ENCODE data around the gene SYP. TPM values are rescaled to one million over a fixed set of nuclear protein-coding genes. Genes with fewer than 3 reads are reported as not detected.

The SYP gene
- total RNA-seq, 1 donor from 2014 or later: 1.5 TPM

- Mint-ChIP-seq H3K4me1 (ENCODE audit: low read depth) (no peaks in the 10 kb centered on the region), H3K36me3 (ENCODE audit: low read depth) (no peaks in the 10 kb centered on the region), H3K9me3 (ENCODE audit: low read depth) (peaks cover 18% of the 10 kb centered on the region), H3K4me3 (ENCODE audit: unreplicated experiment) (no peak overlapping the region), H3K27ac (ENCODE audit: unreplicated experiment) (no peak overlapping the region), H3K27me3 (ENCODE audit: low read depth) (peaks cover 1% of the 10 kb centered on the region)
- no peak for DNase-seq (ENCODE audit: low spot score)
- TF ChIP-seq CTCF (IDR thresholded peaks at IDR 0.05): no peak
These were observed 12.2 kb upstream of the SYP start for GRCh38 chrX:49212209-49212608.

- DNase-seq (ENCODE audit: low spot score): peak; percentile 57
- H3K36me3 Mint-ChIP-seq (ENCODE audit: low read depth): no peaks in the 10 kb centered on the region
- no peak for TF ChIP-seq CTCF (IDR thresholded peaks at IDR 0.05)
- no peak overlapping the region for H3K27ac Mint-ChIP-seq (ENCODE audit: unreplicated experiment)
- H3K9me3 Mint-ChIP-seq (ENCODE audit: low read depth): peaks cover 18% of the 10 kb centered on the region
- no peak overlapping the region for H3K4me3 Mint-ChIP-seq (ENCODE audit: unreplicated experiment)
- no peaks in the 10 kb centered on the region for H3K4me1 Mint-ChIP-seq (ENCODE audit: low read depth)
- no peaks in the 10 kb centered on the region for H3K27me3 Mint-ChIP-seq (ENCODE audit: low read depth)
These were observed 11.1 kb upstream of the SYP start for GRCh38 chrX:49211074-49211473.

- no peak overlapping the region for H3K27ac Mint-ChIP-seq (ENCODE audit: unreplicated experiment)
- no peaks in the 10 kb centered on the region for H3K4me1 Mint-ChIP-seq (ENCODE audit: low read depth)
- H3K4me3 Mint-ChIP-seq (ENCODE audit: unreplicated experiment): no peak overlapping the region
- peaks cover 18% of the 10 kb centered on the region for H3K9me3 Mint-ChIP-seq (ENCODE audit: low read depth)
- H3K27me3 Mint-ChIP-seq (ENCODE audit: low read depth): no peaks in the 10 kb centered on the region
- TF ChIP-seq CTCF (IDR thresholded peaks at IDR 0.05): no peak
- DNase-seq (ENCODE audit: low spot score): peak; percentile 65
- no peaks in the 10 kb centered on the region for H3K36me3 Mint-ChIP-seq (ENCODE audit: low read depth)
These were observed 10.4 kb upstream of the SYP start for GRCh38 chrX:49210406-49210805.

- H3K36me3 Mint-ChIP-seq (ENCODE audit: low read depth): no peaks in the 10 kb centered on the region
- no peaks in the 10 kb centered on the region for H3K27me3 Mint-ChIP-seq (ENCODE audit: low read depth)
- H3K4me1 Mint-ChIP-seq (ENCODE audit: low read depth): no peaks in the 10 kb centered on the region
- H3K4me3 Mint-ChIP-seq (ENCODE audit: unreplicated experiment): no peak overlapping the region
- no peak overlapping the region for H3K27ac Mint-ChIP-seq (ENCODE audit: unreplicated experiment)
- no peak for TF ChIP-seq CTCF (IDR thresholded peaks at IDR 0.05)
- peak; percentile 65 for DNase-seq (ENCODE audit: low spot score)
- peaks cover 13% of the 10 kb centered on the region for H3K9me3 Mint-ChIP-seq (ENCODE audit: low read depth)
These were observed 9.7 kb upstream of the SYP start for GRCh38 chrX:49209434-49210251.

- no peaks in the 10 kb centered on the region for H3K4me1 Mint-ChIP-seq (ENCODE audit: low read depth)
- DNase-seq (ENCODE audit: low spot score): peak; percentile 47
- TF ChIP-seq CTCF (IDR thresholded peaks at IDR 0.05): no peak
- no peaks in the 10 kb centered on the region for H3K36me3 Mint-ChIP-seq (ENCODE audit: low read depth)
- H3K9me3 Mint-ChIP-seq (ENCODE audit: low read depth): peaks cover 10% of the 10 kb centered on the region
- H3K27me3 Mint-ChIP-seq (ENCODE audit: low read depth): no peaks in the 10 kb centered on the region
- H3K4me3 Mint-ChIP-seq (ENCODE audit: unreplicated experiment): no peak overlapping the region
- H3K27ac Mint-ChIP-seq (ENCODE audit: unreplicated experiment): no peak overlapping the region
These were observed 8.4 kb upstream of the SYP start for GRCh38 chrX:49208399-49208798.
